OCI-LY7 (cell line): ENCODE data around the gene GPATCH2L.

Experiments used
- EZH2phosphoT487 ChIP-seq: fragments of 200-600 bp; sonication (generic); IDR thresholded peaks from 2 replicates; pipeline ENCODE4 v1.6.1; 2018; ENCODE audit warnings: low read depth, borderline replicate concordance, mild to moderate bottlenecking, mixed run types, antibody characterized with exemption, low read length, moderate library complexity, mixed read lengths
- TF ChIP-seq, protein P1 (sequence below): fragments of 200-600 bp; sonication (generic); conservative IDR thresholded peaks from 2 replicates; pipeline ENCODE4 v1.5.1; 2014; ENCODE audit warnings: mild to moderate bottlenecking, antibody characterized with exemption, low read length, moderate library complexity, mixed read lengths

GRCh38 chr14:76125511-76125910 is 26.2 kb upstream of the GPATCH2L start:
- TF ChIP-seq, protein P1, sequence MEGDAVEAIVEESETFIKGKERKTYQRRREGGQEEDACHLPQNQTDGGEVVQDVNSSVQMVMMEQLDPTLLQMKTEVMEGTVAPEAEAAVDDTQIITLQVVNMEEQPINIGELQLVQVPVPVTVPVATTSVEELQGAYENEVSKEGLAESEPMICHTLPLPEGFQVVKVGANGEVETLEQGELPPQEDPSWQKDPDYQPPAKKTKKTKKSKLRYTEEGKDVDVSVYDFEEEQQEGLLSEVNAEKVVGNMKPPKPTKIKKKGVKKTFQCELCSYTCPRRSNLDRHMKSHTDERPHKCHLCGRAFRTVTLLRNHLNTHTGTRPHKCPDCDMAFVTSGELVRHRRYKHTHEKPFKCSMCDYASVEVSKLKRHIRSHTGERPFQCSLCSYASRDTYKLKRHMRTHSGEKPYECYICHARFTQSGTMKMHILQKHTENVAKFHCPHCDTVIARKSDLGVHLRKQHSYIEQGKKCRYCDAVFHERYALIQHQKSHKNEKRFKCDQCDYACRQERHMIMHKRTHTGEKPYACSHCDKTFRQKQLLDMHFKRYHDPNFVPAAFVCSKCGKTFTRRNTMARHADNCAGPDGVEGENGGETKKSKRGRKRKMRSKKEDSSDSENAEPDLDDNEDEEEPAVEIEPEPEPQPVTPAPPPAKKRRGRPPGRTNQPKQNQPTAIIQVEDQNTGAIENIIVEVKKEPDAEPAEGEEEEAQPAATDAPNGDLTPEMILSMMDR = no peak
- no peak for TF ChIP-seq EZH2phosphoT487
